SK-N-MC (cell line): Measurements from ENCODE around the gene MAP2K7.
"Not testable (repeated sequence)": the region's sequence is repeated elsewhere in the genome, so short reads cannot be mapped to it uniquely, and the experiment has no call there.

ENCODE experiments used
- DNase-seq: peaks from one replicate; pipeline ENCODE4 v3.0.0-alpha.2; 2011; ENCODE audit warnings: low read depth, low spot score
- H3K27ac ChIP-seq: fragments of 200-600 bp; sonication (generic); 2 replicates; pipeline ENCODE4 v1.5.1; 2016; ENCODE audit warnings: mixed run types
- H3K36me3 ChIP-seq: fragments of 200-600 bp; sonication (generic); 2 replicates; pipeline ENCODE4 v1.6.1; 2017; ENCODE audit warnings: antibody characterized with exemption, low read length, mixed read lengths; ENCODE audit not compliant: insufficient read depth
- H3K4me3 ChIP-seq: fragments of 200-600 bp; sonication (generic); 2 replicates; pipeline ENCODE4 v1.5.1; 2016
- H3K9ac ChIP-seq: fragments of 200-600 bp; sonication (generic); 2 replicates; pipeline ENCODE4 v1.8.0; 2017; ENCODE audit warnings: mixed run types, mixed read lengths; ENCODE audit not compliant: insufficient read length
- H3K9me3 ChIP-seq: fragments of 200-600 bp; sonication (generic); 2 replicates; pipeline ENCODE4 v1.6.1; 2017; ENCODE audit warnings: low read depth, mild to moderate bottlenecking, antibody characterized with exemption, low read length, moderate library complexity, mixed read lengths
- EZH2 ChIP-seq: fragments of 200-600 bp; sonication (generic); IDR thresholded peaks from one replicate; pipeline ENCODE4 v1.6.1; 2017; ENCODE audit warnings: antibody characterized with exemption
- FOXP2 ChIP-seq: optimal IDR thresholded peaks from 2 replicates; pipeline ENCODE3; 2011; ENCODE audit warnings: mild to moderate bottlenecking, moderate library complexity; ENCODE audit not compliant: insufficient read depth; ENCODE audit errors: extremely low read length, control extremely low read depth
- POLR2AphosphoS5 ChIP-seq: IDR thresholded peaks from 2 replicates; pipeline ENCODE4 v1.6.1; 2012; ENCODE audit warnings: mild to moderate bottlenecking, low read depth, low read length, borderline replicate concordance

MAP2K7 gene

DNA sequence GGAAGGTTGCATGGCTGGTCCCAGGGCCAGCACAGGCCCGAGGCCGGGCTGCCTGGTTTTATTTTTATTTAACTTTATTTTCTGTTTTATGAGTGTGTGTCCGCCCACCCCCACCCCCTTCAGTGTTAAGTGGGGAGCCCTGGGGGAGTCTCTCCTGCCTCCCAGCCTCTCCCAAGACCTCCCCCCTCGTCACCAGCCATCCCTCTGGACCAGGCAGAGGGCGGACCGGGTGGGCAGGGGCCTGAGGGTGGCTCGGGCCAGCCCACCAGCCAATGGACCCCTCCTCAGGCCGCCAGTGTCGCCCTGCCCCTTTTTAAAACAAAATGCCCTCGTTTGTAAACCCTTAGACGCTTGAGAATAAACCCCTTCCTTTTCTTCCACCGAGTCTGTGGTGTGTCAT lies 10.4 kb downstream of the MAP2K7 start:
- H3K27ac ChIP-seq = no peak overlapping the region
- H3K9ac ChIP-seq = no peak overlapping the region
- H3K4me3 ChIP-seq = no peak overlapping the region
- no peak for DNase-seq
- no peak for TF ChIP-seq FOXP2
- no peak for TF ChIP-seq EZH2
- no peak for TF ChIP-seq POLR2AphosphoS5
- peaks cover 22% of the 10 kb centered on the region; the same call in 1 of the 2 replicates for H3K36me3 ChIP-seq
- no peaks in the 10 kb centered on the region for H3K9me3 ChIP-seq

GRCh38 chr19:7914598-7915045 lies 10.9 kb downstream of the MAP2K7 start, which contains the start of gene TGFBR3L:
TSS of gene TGFBR3L (plus strand) at chr19:7914830.
- Histone ChIP-seq H3K36me3 (peaks cover 22% of the 10 kb centered on the region; the same call in 1 of the 2 replicates), H3K9ac (no peak within 1 kb of the TSS), H3K27ac (no peak within 1 kb of the TSS), H3K9me3 (no peaks in the 10 kb centered on the region), H3K4me3 (peak within 1 kb of the TSS; percentile 76)
- DNase-seq = no peak
- TF ChIP-seq POLR2AphosphoS5 = no peak
- TF ChIP-seq EZH2 = no peak
- TF ChIP-seq FOXP2 = no peak

DNA sequence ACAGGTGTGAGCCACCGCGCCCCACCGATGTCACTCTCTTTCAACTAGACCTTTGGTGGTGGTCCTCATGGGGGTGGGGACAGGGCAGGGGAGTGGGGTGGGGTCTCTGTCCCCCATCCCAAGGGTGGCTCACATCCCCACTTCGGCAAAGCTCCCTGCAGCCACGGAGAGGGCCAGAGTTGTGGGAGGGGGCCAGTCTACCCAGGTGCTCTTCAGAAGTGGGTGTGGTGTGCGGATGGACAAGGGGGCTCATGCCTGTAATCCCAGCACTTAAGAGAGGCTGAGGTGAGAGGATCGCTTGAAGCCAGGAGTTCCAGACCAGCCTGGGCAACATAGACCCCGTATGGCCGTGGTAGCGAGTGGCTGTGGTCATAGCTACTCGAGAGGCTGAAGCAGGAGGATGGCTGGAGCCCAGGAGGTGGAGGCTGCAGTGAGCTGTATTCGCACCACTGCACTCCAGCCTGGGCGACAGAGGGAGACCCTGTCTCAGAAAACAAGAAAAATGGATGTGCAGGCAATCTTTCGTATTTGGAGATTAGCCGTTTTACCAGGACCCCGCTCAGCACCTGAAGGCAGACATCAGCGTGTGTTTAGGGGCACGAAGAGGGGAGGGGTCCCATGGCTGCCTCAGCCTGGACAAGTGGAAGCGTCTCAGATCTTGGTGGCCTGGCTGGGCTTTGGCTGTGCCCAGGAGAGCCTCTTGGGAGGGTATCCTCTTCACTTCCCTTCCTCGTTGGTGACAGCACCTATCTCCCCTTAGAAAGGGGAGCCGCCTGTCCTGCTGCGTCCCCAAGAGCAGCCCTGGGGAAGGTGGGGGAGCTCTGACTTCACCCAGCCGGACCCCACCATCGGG lies 11.8 kb downstream of the MAP2K7 start:
- H3K27ac ChIP-seq = no peak overlapping the region
- H3K4me3 ChIP-seq = peak overlapping the region; percentile 76

GRCh38 chr19:7916103-7916954 lies 12.7 kb downstream of the MAP2K7 start:
- H3K4me3 ChIP-seq = peak overlapping the region; percentile 76
- no peak overlapping the region for H3K27ac ChIP-seq
- H3K9me3 ChIP-seq = no peaks in the 10 kb centered on the region
- DNase-seq = no peak
- H3K36me3 ChIP-seq = peaks cover 9% of the 10 kb centered on the region; the same call in 1 of the 2 replicates
- peak overlapping the region; percentile 72 for H3K9ac ChIP-seq
- TF ChIP-seq POLR2AphosphoS5 (no peak), EZH2 (no peak), FOXP2 (no peak)

More for the DNA sequence above, 11.8 kb downstream of the MAP2K7 start:
- Histone ChIP-seq H3K9ac (peak overlapping the region; percentile 72), H3K36me3 (peaks cover 18% of the 10 kb centered on the region; the same call in 1 of the 2 replicates), H3K9me3 (no peaks in the 10 kb centered on the region)
- TF ChIP-seq POLR2AphosphoS5 (no peak), EZH2 (no peak), FOXP2 (no peak)
- no peak for DNase-seq

DNA sequence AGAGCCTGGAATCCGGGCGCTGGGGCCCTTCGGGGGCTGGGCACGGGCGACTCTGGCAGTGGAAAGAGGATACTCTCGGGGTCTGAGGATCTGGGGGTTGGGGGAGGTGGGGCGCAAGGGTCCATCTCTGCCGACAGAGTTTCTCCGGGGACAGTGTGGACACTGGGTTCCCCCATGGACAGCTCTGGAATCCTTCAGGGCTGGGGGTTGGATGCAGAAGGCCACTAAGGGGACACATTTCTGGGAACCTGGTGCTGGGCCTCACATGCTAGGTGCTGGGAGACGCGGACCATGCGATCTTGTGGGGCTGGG lies 13.2 kb downstream of the MAP2K7 start:
- peak overlapping the region; percentile 76 for H3K4me3 ChIP-seq
- no peak overlapping the region for H3K27ac ChIP-seq
- no peaks in the 10 kb centered on the region for H3K9me3 ChIP-seq
- H3K36me3 ChIP-seq = peaks cover 3% of the 10 kb centered on the region; the same call in 1 of the 2 replicates
- no peak for DNase-seq
- TF ChIP-seq FOXP2 = no peak
- no peak for TF ChIP-seq EZH2
- no peak for TF ChIP-seq POLR2AphosphoS5
- H3K9ac ChIP-seq = peak overlapping the region; percentile 72

GRCh38 chr19:7917267-7918061 lies 13.8 kb downstream of the MAP2K7 start:
- Histone ChIP-seq H3K4me3 (peak overlapping the region; percentile 76), H3K9me3 (no peaks in the 10 kb centered on the region), H3K27ac (no peak overlapping the region), H3K36me3 (peaks cover 6% of the 10 kb centered on the region; the same call in 1 of the 2 replicates), H3K9ac (no peak overlapping the region)
- no peak for DNase-seq
- no peak for TF ChIP-seq FOXP2
- TF ChIP-seq EZH2 = no peak
- TF ChIP-seq POLR2AphosphoS5 = no peak

DNA sequence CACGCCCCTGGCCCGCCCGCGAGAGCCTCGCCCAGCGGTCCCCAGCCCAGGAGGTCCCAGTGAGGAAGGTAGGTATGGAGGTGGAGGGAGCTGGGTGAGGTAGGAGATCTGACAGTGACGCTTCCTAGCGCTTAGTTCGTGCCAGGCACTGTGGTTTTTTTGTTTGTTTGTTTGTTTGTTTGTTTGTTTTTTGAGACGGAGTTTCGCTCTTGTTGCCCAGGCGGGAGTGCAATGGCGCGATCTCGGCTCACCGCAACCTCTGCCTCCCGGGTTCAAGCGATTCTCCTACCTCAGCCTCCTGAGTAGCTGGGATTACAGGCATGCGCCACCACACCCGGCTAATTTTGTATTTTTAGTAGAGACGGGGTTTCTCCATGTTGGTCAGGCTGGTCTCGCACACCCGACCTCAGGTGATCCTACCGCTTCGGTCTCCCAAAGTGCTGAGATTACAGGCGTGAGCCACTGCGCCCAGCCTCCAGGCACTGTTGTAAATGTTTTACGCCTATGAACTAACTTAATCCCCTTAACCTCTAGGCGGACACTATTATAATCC lies 14.5 kb downstream of the MAP2K7 start:
- not testable (repeated sequence) for H3K9ac ChIP-seq

More for the DNA sequence above, 14.5 kb downstream of the MAP2K7 start:
- DNase-seq, H3K4me3 ChIP-seq, H3K9me3 ChIP-seq, H3K27ac ChIP-seq: not testable (repeated sequence)
- H3K36me3 ChIP-seq = peaks cover 11% of the 10 kb centered on the region; the same call in 1 of the 2 replicates
